Erythroblast (primary cell): ENCODE results near the gene PLB1.

Experiments
- GATA1 ChIP-seq: IDR thresholded peaks from 2 replicates; pipeline ENCODE4 v1.6.1; 2011; ENCODE audit warnings: low read depth, mild to moderate bottlenecking, control low read depth, low read length, moderate library complexity
- POLR2A ChIP-seq: IDR thresholded peaks from 2 replicates; pipeline ENCODE4 v1.6.1; 2011; ENCODE audit warnings: mild to moderate bottlenecking, low read length

DNA sequence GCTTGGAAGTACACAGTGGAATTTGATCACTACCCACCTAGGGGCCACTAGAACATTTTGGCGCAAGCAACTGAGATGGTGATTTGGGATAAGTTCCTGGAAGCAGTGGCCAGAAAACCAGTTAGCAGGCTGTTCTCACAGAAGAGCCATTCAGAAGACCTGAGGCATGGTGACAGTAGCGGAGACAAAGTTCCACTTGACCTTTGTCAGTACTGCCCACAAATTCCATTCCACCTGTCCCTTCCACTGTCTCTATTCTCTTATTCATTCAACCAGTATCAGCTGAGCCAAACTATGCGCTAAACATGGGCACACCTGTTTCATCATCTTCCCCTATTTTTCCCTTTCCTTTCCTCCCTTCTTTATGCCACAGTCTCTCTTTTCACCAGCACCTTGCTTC, 196.6 kb downstream of the PLB1 start:
- TF ChIP-seq POLR2A (no peak), GATA1 (no peak)
